Smooth muscle cell of the brain vasculature (primary cell): Measurements from ENCODE around the gene GRIK2.
"Not testable (repeated sequence)": the region's sequence is repeated elsewhere in the genome, so short reads cannot be mapped to it uniquely, and the experiment has no call there.

Experiments used
- DNase-seq: peaks from one replicate; pipeline ENCODE4 v3.0.0-alpha.2; 2012; ENCODE audit warnings: low read depth, low spot score

GRIK2 gene

DNA sequence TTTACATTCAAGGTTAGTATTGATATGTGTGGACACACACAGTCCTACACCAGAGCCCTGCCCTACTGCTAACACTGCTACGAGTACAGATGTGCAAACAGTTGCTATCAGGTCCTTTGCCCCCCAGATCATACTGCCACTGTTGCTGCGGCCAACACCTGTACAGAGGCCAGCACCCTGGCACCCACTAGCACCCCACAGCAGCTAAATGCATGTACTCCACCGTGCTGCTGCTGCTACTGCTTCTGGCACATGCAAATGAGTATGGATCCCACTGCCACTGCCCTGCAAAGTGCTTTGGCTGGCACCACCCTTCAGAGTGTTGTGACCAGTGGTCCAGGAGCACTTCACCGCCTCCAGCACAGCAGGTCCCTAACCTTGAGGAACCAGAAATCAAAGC is 621.9 kb downstream of the GRIK2 start:
- DNase-seq: no peak

DNA sequence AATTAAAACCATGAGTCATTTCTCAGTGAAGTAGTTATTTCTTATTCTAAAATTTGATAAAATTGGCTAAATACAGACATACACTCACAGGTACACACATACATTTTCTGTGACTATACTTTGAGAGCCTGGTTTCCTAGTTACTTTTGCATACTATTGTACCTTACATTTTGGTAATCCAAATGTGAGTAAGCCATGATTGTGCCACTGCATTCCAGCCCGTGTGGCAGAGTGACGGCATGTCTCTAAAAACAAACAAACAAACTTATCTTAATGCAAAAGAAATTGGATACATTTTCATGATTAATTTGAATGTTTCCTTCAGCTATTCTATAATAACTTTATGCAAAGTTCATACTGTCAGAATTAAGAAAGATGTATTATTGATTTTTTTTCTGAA is 628.8 kb downstream of the GRIK2 start:
- DNase-seq: no peak

DNA sequence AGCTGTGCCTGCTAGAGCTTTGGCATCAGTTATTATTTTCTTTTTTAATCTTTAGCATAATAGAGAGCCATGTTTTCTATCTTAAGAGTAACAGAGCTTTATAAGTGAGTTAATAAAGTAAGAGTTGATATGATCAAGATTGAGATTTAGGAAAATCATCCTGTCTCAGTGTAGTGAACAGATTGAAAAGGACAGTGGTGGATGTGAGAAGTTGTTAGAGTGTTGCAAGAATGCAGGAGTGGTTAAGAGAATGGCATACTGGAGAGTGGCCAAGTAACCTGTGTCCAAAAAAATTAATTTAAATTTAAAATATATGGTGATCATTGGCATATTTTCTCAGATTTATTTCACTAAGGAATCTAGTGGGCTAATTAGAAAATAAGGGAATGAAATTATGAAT is 629.3 kb downstream of the GRIK2 start:
- DNase-seq: no peak

DNA sequence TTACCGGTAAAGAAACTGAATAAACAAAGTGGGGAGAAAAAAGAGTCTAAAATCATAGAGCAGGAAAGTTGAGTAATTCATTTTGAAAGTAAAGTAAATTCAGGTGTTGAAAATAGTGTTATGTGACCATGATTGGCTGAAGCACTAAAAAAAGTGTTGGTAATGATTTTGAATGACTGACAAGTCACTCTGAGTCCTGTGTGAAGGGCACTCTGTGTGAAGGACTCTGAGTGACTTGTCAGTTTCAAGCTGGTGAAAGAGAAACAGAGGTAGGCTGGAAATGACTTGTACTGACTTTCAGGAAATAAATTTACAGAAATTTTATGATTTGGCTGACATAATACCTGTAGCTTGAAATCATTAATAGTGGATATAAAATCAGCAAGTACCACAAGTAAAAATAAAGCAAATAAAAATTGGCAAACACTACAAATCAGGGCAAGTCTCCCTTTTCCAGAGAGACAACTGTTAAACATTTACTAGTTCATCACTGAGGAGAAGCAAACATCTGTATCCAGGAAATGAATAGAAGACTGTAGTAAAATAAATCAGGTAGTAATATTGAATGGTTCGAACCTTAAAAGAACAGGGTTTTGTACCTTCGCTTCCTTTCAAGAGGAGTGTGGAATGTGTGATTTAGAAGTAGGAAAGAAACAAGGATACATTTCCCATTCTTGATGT is 630.6 kb downstream of the GRIK2 start:
- DNase-seq: no peak

DNA sequence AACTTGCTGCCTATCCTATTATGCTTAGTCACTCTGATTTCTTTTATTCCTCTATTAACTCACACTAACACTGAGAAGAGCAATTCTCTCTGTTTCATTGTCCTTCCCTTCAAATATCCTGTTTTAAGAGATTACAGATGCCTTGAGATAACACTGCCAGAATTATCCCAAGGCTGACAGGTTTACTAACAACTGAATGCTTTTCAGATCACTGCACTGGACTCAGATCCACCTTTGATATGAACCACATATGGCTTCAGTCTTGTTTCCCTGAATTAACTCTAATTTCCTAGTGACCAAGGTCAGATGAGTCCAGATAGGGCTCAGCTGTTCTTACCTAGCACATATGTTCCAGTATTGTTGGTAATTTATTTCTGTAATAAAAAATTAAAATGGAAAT is 633.1 kb downstream of the GRIK2 start:
- DNase-seq: no peak

DNA sequence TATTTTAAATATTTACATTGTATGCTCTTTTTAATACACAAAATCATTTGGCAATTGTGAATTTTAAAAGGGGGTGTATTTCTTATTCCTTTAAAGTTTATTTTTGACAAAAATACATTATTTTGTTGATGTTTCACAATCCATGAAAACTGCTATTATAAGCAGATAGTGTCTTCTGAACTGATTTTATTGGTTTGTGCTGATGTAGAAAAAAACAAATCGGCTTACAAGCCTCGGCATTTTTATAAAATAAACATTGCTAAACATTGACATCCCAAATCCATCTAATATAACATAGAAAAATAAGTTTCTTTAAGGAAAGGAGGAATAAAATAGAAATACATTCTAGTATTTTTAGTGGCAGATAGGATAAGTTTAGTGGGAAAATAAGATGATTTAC is 634.7 kb downstream of the GRIK2 start:
- no peak for DNase-seq

DNA sequence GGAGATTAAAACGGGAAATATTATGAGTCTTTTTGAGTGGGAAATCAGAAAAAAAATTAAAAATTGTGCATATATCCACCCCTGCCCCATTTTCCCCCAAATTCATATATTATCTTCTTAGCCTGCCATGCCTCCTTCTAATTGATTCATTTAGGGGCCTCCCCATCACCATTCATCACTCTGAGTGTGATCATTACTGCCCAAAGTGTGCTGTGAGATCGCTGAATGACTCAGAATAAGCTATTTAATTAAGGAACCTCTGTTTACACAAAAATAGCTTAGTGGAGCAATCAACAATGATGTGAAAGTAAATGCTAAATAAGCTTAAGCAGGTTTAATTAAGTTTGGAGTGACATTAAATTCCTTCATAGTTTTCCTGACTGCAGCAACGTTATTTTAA is 645.5 kb downstream of the GRIK2 start:
- no peak for DNase-seq

DNA sequence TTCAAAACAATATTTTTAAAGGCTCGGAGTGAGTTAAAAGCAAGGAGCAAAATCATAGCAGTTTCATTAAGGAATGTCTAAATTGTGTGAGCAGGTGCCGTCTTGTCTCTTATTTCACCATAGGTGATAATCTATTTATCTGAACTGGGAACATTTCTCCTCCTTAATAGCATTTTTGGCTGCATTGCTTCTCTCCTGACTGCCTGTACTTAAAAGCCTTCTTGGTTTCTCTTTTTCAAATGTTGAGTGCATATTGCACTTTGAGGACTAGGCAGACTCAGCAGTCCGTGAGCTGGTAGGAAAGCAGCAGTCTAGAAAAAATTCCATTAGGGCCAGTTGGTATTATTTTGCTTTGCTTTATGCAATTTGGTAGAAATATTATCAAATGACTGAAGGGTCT is 645.9 kb downstream of the GRIK2 start:
- DNase-seq: no peak

DNA sequence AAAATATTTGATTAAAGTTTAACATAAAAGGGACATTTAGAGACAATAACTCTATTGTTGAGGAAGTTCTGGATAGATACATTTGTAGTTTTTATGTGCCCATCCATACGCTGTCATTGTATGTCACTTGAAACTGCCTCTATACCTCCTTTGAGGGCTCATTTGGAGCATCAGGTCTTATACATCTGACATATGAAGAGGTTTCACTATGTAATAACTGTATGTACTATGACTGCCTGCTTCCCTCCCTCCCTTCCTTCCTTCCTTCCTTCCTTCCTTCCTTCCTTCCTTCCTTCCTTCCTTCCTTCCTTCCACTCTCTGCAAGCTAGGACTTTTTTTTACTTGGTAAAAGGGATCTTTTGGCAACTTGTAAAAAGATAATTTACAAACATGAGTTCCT is 657.5 kb downstream of the GRIK2 start:
- DNase-seq: no peak

DNA sequence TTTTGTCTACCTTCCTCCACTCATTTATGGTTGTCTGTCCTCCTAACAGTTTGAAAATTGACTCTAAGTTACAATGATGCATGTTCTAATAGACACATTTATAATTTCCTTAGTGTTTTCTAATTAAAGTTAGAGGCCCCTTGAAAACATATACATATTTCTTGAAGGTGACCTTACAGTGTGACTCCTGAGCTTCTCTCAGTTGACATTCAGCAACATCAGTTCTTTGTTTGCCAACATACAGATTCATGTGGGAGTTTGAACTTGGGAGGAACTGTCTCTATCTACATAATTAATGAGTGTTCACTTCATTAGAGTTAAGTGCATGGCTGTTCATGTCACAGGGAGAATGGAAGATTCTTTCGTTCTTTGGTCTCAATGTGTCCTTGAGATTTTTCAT is 658.2 kb downstream of the GRIK2 start:
- no peak for DNase-seq

DNA sequence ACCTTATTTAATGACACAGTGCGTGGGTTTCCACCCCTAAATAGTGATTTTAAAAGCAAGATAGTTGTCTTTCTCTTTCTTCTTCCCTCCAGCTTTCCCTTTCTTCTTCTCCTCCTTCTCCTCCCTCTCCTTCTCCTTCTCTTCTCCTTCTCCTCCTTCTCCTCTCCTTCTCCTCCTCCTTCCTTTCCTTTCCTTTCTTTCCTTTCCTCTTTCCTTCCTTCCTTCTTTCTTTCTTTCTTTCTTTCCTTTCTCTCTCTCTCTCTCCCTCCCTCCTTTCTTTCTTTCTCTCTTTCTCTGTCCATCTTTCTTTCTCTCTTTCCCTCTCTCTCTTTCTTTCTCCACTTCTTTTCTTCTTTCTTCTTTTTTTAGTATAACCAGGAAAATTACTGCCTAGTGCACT is 670.6 kb downstream of the GRIK2 start:
- DNase-seq: no peak

DNA sequence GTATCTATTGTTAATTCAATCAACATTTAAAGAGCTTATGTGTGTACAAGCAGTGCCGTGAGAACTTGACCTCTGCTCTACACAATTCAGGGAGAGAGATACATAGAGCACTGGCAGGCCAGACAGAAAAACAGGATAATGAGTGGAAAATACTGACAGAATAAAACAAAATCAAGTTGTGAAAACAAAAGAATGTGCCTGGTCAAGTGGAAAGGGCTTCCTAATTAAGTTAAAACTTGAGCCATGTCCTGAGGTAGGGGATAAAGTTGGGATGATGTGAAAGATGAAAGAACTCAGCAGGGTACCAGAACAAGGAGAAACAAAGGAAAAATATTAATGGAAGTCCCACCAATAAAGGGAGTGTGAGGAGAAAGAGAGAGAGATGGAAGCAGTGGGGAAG is 672.8 kb downstream of the GRIK2 start:
- no peak for DNase-seq

DNA sequence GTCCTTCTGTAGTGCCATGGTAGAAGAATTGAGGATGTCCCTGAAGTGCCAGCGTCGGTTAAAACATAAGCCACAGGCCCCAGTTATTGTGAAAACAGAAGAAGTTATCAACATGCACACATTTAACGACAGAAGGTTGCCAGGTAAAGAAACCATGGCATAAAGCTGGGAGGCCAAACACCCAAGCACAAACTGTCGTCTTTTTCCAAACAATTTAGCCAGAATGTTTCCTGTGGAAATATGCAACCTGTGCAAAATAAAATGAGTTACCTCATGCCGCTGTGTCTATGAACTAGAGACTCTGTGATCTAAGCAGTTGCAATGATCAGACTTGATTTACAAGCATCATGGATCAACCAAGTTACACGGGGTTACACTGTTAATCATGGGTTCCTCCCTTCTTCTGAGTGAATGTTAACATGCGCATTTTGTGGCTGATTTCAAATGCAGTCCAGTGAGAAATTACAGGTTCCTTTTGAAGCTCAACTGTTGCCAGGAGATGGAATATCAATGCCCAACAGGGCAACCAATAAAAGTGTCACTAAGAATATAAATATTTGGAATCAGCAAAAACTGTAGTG is 674.9 kb downstream of the GRIK2 start:
- DNase-seq: no peak

DNA sequence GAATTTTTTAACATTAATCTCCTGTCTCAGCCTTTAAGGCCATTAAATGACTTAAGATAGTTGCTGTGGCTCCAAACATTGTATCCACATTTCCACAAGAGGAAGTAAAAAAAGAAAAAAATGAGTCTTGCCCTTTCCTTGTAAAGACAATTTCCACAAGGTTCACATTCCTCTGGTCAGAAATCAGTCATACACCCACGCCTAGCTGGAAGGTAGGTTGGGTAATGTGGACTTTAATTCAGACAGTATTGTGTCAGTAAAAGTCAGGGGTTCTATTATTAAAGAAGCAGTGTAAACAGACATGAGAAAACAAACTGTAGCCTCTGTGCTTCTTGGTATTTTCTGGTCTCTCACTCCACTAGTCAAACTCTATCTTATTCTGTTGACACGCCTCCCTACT is 682.0 kb downstream of the GRIK2 start:
- no peak for DNase-seq

DNA sequence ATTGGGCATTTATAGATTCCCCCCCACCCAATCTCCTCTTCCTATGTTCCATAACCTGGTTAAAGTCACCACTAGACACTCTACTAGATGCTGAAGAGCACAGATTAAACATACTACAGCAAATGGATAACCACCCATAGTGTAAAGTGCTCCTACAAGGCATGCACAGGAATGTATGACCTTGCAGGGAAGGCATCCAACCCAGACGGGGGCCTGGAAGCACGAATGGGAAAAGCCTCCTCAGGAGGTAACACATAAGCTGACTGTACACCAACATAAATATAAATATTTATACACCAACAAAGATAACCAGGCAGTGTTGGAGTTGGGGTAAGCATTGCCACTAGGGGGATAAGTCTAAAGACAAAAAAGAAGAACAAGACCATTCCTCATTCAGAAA is 691.7 kb downstream of the GRIK2 start:
- no peak for DNase-seq

DNA sequence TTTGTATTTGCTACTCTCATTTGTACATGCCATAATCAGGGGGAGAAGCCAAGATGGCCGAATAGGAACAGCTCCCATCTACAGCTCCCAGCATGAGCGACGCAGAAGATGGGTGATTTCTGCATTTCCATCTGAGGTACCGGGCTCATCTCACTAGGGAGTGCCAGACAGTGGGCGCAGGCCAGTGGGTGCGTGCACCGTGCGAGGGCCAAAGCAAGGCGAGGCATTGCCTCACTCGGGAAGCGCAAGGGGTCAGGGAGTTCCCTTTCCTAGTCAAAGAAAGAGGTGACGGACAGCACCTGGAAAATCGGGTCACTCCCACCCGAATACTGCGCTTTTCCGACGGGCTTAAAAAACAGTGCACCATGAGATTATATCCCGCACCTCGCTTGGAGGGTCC is 694.7 kb downstream of the GRIK2 start:
- not testable (repeated sequence) for DNase-seq

DNA sequence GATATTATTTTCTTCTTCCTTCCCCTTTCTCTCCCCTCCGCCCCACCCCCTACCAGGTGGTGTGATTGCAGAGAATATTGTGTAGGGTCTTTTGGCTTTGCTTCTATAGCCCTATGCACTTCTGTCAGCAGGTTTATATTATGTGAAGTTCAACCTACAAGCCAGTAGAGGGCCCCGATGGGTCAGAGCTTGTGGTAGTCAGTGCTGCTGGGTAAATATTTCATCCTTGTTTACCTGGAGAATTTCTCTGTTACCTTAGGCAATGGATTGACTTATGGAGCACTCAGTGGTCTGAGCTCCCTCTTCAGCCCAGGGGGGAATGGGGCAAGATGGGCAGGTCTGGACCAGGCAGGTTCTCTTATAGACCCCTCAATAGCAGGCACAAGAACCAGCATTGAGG is 720.9 kb downstream of the GRIK2 start:
- no peak for DNase-seq

DNA sequence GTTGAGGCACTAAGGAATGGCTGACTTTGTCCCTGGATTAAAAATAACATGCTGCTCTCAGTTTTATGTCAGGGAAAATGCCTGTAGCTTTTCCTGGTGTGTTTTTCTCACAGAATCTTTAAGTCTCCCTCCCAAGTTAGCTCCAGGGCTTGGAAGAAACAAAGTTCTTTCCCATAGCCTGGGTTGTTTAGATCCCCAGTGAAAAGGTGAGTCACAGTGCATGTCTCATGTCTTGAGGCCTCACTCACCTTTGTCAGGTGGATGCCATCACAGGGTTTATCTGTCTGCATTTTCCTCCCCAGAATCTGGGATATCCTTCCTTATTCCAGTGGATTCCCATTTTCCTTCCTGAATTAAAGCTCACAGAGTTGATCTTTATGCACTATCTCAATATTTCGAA is 722.4 kb downstream of the GRIK2 start:
- no peak for DNase-seq

DNA sequence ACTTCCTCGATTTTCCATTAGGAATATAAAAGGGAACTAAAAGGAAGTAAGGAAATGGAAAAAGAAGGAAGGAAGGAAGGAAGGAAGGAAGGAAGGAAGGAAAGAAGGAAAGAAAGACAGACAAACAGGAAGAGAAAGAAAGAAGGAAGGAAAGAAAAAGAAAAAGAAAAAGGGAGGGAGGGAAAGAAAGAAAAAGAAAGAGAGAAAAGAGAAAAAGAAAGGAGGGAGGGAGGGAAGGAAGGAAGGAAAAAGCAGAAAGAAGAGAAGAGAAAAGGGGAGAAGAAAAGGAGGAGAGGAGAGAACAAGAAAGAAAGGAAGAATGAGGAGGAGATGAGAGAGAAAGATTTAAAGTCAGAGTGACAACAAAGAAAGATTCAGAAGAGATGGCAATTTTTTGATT is 724.5 kb downstream of the GRIK2 start:
- DNase-seq: no peak
